GM10248 (cell line): ENCODE data around the gene MEIKIN.
"Not testable (repeated sequence)": the region's sequence is repeated elsewhere in the genome, so short reads cannot be mapped to it uniquely, and the experiment has no call there.

Experiments used
- CTCF ChIA-PET: fragments of 300-600 bp; sonication (Branson Sonifier 250); formaldehyde crosslinking; extraction: SDS; loops from one replicate; lab custom pipeline; 2021; ENCODE audit warnings: antibody characterized with exemption; lab: Yijun Ruan, JAX
- POLR2A ChIA-PET: fragments of 350-650 bp; sonication (Branson Sonifier 250); formaldehyde crosslinking; extraction: SDS; loops from one replicate; lab custom pipeline; 2020; ENCODE audit warnings: antibody characterized with exemption; lab: Yijun Ruan, JAX
- DNase-seq: peaks from one replicate; pipeline ENCODE4 v3.0.0; 2012; ENCODE audit errors: extremely low spot score
- TF ChIP-seq, protein P1 (sequence below): IDR thresholded peaks from 2 replicates; pipeline ENCODE4 v1.5.1; 2012; ENCODE audit warnings: mild to moderate bottlenecking, low read depth; ENCODE audit errors: extremely low read depth, missing control alignments, control extremely low read depth

Gene MEIKIN

DNA sequence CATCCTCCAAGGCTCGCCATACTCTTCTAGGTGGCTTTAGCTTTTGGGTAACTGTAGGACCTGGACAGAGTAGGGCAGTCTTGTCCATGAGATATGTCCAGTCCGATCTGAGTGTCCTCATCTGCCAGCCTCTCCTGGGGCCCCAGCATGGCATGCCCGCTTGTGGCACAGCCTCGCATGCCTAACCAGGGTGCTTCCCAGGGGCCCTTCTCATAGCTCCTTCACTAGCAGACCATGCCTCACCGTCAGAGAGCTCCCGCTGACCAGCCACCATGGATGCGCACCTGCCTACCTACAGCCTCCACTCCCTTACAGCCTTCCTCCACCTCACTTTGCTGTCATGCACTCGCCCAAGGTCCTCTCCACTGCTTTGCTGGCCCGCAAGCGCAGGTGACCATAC lies 88.1 kb downstream of the MEIKIN start:
- no peak for DNase-seq
- ChIA-PET CTCF (interaction anchor here (0.8 to 1.0 kb wide), 2 partner anchors 9 to 16 kb away, joined by 3 read pairs; no protein-coding TSS in a partner anchor), POLR2A (no interaction called here)
- TF ChIP-seq, protein P1, sequence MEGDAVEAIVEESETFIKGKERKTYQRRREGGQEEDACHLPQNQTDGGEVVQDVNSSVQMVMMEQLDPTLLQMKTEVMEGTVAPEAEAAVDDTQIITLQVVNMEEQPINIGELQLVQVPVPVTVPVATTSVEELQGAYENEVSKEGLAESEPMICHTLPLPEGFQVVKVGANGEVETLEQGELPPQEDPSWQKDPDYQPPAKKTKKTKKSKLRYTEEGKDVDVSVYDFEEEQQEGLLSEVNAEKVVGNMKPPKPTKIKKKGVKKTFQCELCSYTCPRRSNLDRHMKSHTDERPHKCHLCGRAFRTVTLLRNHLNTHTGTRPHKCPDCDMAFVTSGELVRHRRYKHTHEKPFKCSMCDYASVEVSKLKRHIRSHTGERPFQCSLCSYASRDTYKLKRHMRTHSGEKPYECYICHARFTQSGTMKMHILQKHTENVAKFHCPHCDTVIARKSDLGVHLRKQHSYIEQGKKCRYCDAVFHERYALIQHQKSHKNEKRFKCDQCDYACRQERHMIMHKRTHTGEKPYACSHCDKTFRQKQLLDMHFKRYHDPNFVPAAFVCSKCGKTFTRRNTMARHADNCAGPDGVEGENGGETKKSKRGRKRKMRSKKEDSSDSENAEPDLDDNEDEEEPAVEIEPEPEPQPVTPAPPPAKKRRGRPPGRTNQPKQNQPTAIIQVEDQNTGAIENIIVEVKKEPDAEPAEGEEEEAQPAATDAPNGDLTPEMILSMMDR: no peak

DNA sequence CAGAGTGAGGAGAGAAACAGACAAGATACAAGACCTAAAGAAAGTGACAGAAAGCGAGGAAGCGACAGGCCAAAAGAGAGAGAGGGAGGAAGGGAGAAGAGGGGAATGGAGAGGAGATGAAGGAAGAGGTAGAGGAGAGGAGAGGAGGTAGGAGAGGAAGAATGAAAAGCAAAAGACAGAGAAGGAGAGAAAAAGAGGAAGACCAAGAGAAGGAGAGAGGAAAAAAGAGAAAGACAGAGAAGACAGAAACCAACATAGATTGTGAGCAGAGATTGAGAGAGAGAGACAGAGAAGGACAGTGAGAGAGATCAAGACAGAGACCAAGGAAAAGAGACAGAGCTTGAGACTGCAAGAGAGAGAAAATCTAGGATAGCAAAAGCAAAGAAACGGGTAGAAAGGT lies 90.0 kb downstream of the MEIKIN start:
- ChIA-PET POLR2A (no interaction called here), CTCF (no interaction called here)
- TF ChIP-seq, protein P1: no peak
- no peak for DNase-seq

DNA sequence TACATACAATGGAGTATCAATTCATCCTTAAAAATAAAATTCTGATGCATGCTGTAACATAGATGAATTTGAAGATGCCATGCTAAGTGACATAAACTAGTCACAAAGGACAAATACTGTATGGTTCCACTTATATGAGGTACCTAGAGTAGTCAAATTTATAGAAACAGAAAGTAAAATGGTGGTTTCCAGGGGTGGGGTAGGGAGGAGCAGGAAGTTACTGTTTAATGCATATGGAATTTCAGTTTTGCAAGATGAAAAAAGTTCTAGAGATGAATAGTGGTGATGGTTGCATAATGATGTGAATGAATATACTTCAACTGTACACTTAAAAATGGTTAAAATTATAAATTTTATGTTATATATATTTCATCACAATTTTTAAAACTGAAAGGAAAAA lies 91.3 kb downstream of the MEIKIN start:
- no peak for DNase-seq
- TF ChIP-seq, protein P1: no peak
- ChIA-PET POLR2A (no interaction called here), CTCF (no interaction called here)

DNA sequence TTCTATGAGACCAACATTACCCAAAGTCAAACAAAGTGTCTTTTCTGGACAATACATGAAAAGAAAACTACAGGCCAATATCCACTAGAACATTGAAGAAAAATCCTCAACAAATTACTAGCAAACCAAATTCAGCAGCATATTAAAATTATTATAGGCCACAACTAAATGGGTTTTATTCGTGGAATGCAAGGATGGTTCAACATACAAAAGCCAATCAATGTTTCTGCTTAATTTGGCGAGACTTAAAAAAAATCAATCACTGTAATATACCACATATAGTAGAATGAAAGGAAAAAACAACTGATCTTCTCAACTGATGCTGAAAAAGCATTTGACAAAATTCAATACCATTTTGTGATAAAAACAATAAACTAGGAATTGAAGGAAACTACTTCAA lies 96.8 kb downstream of the MEIKIN start:
- no peak for DNase-seq
- ChIA-PET CTCF (no interaction called here), POLR2A (no interaction called here)
- TF ChIP-seq, protein P1: no peak

DNA sequence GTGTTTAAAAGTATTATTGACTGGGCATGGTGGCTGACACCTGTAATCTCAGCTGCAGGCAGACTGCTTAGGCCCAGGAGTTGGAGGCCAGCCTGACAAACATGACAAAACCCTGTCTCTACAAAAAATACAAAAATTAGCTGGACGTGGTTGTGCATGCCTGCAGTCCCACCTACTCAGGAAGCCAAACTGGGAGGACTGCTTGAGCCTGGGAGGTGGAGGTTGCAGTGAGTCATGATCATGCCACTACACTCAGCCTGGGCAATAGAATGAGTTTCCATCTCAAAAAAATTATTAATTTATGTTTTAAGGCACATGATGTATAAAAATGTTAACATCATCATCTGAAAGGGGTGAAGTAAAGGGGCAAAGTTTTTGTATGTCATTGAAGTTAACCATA lies 98.9 kb downstream of the MEIKIN start:
- DNase-seq: no peak
- POLR2A ChIA-PET: no interaction called here
- CTCF ChIA-PET: interaction anchor here (1.2 kb wide), 1 partner anchor 25 kb away, joined by 3 read pairs; no protein-coding TSS in a partner anchor
- TF ChIP-seq, protein P1: no peak

DNA sequence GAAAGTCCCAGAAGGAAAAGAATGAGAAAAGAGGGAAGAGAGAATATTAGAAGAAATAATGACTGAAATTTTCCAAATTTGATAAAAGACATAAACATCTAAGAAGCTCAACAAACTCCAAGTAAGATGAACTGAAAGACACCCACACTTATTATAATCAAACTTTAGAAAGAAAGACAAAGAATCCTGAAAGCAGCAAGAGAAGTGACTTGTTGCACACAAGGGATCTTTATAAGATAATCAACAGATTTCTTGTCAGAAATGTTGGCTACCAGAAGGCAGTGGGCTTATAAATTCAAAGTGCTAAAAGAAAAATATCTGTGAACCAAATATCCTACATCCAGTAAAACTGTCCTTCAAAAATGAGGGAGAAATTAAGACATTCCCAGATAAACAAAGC lies 99.6 kb downstream of the MEIKIN start:
- ChIA-PET POLR2A (no interaction called here), CTCF (no interaction called here)
- DNase-seq: no peak
- TF ChIP-seq, protein P1: no peak

DNA sequence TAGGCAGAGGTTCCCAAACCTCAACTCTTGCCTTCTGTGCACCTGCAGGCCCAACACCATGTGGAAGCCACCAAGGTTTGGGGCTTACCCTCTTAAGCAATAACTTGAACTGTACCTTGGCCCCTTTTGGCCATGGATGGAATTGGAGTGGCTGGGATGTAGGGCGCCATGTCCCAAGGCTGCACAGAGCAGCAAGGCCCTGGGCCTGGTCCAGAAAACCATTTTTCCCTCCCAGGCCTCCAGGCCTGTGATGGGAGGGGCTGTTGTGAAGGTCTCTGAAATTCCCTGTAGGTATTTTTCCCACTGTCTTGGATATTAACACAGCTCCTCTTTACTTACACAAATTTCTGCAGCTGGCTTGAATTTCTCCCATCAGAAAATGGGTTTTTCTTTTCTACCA lies 102.5 kb downstream of the MEIKIN start:
- DNase-seq, POLR2A ChIA-PET, CTCF ChIA-PET: not testable (repeated sequence)

DNA sequence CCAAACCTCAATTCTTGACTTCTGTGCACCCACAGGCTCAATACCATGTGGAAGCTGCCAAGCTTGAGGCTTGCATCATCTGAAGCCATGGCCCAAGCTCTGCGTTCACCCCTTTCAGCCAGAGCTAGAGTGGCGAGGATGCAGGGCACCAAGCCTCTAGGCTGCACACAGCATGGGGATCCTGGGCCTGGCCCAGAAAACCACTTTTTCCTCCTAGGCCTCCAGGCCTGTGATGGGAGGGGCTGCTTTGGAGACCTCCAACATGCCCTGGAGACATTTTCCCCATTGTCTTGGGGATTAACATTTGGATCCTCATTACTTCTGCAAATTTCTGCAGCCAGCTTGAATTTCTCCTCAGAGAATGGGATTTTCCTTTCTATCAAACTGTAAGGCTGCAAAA lies 112.8 kb downstream of the MEIKIN start:
- POLR2A ChIA-PET: not testable (repeated sequence)

More for the DNA sequence above, 112.8 kb downstream of the MEIKIN start:
- CTCF ChIA-PET, DNase-seq: not testable (repeated sequence)
